ENCODE results near the gene NSFL1C.
"Not testable (repeated sequence)": the region's sequence is repeated elsewhere in the genome, so short reads cannot be mapped to it uniquely, and the experiment has no call there.

Gene NSFL1C

DNA sequence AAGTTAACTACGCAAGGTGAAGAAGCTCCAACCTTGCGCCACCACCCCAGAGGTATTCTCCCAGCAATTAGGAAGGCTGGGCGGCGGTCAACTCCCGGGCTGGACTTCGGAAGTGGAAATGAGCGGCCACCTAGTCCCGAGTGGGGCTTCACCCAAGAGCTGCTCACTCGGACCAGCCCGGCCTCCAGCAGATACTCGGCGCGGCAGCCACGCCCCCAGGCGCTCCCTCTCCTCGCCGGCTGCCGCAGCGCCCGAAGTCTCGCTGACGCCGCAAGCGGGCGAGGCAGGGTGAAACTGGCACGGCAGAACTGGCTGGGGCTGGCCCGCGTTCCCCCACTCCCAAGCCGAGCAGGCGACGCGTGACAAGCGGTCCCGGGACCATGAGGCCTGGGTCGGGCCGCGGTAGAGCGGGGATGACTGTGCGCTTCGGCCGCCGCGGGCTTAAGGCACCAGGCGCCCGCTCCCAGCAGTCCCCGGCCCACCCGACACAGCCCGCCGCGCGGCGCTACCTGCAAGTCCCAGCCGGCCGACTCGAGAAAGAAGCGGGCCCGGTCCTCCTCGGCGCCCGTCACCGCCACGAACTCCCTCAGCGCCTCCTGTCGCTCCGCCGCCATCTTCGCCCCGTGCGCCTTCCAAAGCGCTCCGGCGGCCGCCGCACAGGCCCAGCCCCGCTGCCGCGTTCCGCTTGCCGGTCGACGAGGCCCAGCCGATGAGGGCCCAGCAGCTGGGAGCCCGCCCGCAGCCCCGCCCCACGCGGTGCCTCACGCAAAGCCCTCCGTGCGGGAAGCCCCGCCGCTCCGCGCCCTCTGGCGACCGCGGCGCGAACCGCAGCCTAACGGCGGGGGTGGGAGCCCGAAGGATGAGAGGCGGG is at the start of gene NSFL1C:
NSFL1C (minus strand) TSS at position 639 of the 871 bp plus-strand sequence; CDS start at position 614, 25 bp downstream.
- peak; percentile 93 to 99 for DNase-seq (ENCODE audit: low read depth in 2 of 2)

- DNase-seq (ENCODE audit: low read depth in 2 of 2): no peak
Measured at GRCh38 chr20:1513801-1514200, 47.2 kb upstream of the NSFL1C start.

GRCh38 chr20:1509237-1509636 is 42.6 kb upstream of the NSFL1C start:
- DNase-seq (ENCODE audit: low read depth in 2 of 2): no peak

DNA sequence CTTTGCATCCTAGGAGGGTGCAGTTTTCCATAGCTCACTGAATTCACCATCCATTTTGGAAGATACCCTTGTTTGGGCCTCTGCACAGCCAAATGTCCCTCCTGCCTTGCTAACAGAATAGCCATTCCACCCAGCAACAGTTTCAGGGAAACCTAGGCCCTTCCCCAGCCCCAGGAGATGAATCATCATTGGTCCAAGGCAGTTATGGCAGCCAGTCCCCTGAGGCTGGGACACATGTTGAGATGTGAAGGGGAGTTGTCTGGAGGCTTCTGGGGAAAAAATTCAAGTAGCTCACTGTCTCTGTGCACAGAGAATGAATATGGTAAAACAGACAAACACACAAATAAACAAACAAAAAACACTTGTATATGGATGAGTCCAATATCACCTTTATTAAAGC is 41.9 kb upstream of the NSFL1C start:
- DNase-seq (ENCODE audit: low read depth in 2 of 2): no peak

DNA sequence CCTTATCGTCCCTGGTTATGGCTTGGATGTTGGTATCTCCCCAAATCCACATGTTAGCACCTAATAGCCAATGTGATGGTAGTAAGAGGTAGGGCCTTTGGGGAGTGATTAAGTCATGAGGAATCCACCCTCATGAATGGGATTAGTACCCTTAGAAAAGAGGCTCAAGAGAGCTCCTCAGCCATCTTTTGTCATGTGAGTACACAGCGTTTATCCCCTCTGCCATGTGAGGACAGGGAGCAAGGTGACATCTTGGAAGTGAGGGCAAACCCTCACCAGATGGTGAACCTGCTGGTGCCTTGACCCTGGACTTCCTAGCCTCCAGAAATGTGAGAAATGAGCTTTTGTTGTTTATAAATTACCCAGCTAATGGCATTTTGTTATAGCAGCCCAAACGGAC is 40.6 kb upstream of the NSFL1C start:
- no peak for DNase-seq (ENCODE audit: low read depth in 2 of 2)

- DNase-seq (ENCODE audit: low read depth in 2 of 2): no peak
Measured at GRCh38 chr20:1505871-1506270, 39.2 kb upstream of the NSFL1C start.

- no peak for DNase-seq (ENCODE audit: low read depth in 2 of 2)
Measured at GRCh38 chr20:1505361-1505760, 38.7 kb upstream of the NSFL1C start.

- peak; percentile 36 to 60 for DNase-seq (ENCODE audit: low read depth in 2 of 2)
Measured at GRCh38 chr20:1503564-1504227, 37.0 kb upstream of the NSFL1C start.

DNA sequence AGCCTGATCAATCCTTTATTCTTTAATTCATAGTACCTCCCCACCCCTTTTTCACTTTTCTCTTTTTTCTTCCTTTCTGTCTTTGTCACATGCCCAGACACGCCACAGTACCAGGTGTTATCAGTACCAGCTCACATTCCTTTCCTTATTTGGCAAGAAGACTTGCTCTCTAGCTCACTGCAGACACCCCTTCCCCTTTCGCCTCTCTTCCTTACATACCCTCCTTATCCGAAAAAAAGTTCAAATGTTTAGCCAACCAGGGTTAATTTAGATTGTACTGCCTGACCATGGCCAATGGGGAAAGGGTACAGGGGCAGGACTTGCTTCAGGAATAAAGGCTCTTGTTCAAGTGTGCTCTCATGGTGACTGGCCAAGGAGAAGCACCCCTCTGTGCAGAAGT is 33.8 kb upstream of the NSFL1C start:
- no peak for DNase-seq (ENCODE audit: low read depth in 2 of 2)

DNA sequence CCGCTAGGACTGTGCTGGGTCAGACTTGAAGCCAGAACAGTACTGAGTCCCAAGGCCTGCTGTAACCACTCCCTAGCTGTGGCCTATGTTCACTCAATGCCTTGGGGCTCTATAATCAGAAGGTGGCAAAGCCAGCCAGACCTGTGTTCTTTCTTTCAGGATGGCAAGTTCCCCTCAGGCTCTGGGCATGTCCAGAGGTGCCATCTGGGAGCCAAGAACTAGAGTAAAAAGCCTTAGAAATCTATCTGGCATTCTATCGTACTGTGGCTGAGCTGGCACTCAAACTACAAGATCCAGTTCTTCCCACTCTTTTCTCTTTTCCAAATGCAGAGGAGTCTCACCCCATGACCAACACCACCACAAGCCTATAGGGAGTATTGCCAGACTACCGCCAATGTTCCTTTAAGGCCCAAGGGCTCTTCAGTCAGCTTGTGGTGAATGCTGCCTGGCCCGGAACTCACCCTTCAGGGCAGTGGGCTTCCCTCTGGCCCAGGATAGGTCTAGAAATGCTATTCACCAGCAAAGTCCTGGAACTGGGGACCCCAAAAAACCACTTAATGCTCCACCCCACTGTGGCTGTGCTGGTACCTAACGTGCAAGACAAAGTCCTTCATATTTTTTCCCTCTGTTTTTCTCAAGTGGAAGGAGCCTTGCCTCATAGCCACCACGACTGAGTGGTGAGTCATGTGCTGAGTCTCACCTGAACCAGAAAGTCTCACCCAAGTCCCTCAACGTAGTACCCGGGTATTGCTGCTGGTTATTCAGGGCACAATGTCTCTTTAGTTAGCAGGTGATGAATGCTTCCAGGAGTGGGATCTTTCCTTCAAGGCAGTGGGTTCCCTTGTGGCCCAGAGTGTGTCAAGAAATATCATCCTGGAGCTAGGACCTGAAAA is 33.1 kb upstream of the NSFL1C start:
- no peak for DNase-seq (ENCODE audit: low read depth in 2 of 2)

DNA sequence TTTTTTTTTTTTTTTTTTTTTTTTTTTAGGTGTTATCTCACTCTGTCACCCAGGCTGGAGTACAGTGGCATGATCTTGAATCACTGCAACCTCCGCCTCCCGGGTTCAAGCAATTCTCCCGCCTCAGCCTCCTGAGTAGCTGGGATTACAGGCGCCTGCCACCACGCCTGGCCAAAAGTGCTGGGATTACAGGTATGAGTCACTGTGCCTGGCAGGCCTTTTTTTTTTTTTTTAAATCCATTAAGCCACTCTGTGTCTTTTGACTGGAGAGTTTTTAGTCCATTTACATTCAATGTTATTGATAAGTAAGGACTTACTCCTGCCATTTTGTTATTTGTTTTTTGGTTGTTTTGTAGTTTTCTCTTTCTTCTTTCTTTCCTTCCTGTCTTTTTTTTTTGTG is 30.7 kb upstream of the NSFL1C start:
- not testable (repeated sequence) for DNase-seq (ENCODE audit: low read depth in 2 of 2)

GRCh38 chr20:1496930-1497329 is 30.3 kb upstream of the NSFL1C start:
- no peak for DNase-seq (ENCODE audit: low read depth in 2 of 2)

DNA sequence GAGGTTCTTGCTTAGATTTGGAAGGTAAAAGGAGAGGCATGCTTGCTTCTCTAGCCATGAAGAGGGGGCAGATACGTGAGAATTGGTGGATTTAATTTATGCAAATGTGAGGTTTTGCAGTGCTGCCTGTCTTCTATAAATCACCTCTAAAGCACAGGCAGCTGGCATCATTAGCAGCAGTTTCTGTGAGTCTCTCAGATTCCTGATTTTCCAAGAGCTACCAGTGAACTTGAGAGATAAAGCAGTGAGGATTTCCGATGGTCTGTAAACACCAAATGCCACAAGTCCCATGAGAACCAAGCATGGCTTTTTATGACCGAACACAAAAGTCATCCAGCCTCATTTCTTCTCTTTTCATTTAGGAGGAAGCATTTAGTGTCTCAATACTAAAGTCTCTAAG is 27.8 kb upstream of the NSFL1C start:
- no peak for DNase-seq (ENCODE audit: low read depth in 2 of 2)

- no peak for DNase-seq (ENCODE audit: low read depth in 2 of 2)
Measured at GRCh38 chr20:1493536-1493935, 26.9 kb upstream of the NSFL1C start.

DNA sequence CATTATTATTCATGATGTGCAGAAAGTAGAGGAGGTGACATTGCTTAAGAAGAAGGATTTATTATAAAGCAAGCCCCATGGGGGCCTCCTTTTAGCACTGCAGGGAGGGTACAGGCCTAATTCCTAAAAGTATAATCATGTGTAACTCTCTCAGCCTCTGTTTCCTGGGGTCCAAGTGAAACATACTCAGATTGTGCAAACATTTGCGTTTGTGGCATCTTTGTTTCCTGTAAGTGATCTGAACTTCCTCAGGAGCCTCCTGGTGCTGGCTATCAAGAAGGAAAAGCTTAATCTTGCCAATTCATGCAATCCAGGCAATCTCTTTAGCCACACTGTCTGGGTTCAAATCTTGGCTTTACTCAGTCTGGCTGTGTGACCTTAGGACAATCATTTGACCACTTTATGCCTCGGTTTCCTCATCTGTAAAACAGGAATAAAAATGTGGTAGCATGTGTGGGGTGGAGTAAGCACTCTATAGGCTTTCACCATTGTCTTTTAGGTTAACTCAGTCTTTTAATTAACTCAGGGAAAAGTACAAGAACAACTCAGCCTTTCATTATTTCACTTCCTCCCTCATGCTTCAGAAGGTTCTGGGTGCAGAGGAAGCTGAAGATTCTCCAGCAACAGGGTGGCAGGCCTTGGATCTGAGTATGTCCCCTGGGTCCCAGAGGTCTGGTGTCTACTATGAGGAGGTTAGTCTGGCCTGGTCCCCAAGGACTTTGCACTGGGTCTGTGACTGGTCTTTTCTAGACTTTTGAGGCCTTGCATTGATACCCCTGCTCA is 25.4 kb upstream of the NSFL1C start:
- DNase-seq (ENCODE audit: low read depth in 2 of 2): no peak

DNA sequence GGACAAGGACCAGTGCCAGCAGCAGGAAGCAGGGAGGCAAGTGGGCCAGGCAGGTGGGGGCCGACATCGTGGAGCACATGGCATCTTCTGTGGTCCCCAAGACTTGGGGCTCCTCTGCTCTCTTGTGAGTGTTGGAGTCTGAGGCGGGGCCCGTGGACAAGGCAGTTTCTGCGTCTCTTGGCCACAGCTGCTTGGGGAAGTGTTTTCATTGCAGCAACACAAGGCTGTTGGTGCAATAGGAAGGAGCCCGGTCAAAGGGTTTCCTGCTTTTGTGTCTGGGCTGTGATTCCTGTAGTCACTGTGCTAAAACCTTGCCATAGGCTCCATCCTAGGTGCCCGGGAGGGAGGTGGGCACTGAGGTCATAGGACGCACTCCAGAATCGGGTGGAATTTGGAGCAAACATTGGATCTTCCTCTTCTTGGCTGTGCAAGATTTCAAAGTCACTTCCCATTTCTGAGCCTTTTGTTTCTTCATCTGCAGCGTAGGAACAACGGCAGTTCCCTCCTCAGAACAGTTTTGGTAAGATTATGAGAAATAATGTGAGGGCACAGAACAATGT is 24.7 kb upstream of the NSFL1C start, which contains the start of gene SIRPB2:
SIRPB2 (minus strand) TSS at position 140 of the 560 bp plus-strand sequence; CDS start at position 79, 61 bp downstream.
- DNase-seq (ENCODE audit: low read depth in 2 of 2): no peak

- DNase-seq (ENCODE audit: low read depth in 2 of 2): no peak
Measured at GRCh38 chr20:1490643-1491195, 24.1 kb upstream of the NSFL1C start.

GRCh38 chr20:1489764-1490436 is 23.3 kb upstream of the NSFL1C start:
- DNase-seq (ENCODE audit: low read depth in 2 of 2): no peak

DNA sequence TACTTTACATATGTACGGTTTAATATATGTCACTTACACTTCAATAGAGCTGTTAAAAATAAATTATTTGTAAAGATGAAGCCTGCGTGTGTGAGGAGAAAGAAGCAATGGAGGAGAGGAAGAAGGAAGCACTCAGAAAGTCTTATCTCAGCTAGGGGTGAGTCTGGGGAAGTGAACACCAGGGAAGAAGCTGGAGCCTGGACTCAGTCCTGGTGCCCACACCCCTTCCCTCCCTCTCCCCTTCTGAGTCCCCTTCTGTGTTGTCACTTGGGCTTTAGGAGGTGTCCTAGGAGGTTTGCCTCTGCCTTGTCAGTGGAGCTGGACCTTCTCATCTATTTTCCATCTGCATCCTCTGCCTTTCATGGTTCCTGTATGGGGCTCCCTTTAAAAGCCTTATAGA is 22.7 kb upstream of the NSFL1C start:
- DNase-seq (ENCODE audit: low read depth in 2 of 2): no peak

- DNase-seq (ENCODE audit: low read depth in 2 of 2): no peak
Measured at GRCh38 chr20:1486566-1486965, 19.9 kb upstream of the NSFL1C start.

Measured in stimulated activated CD8-positive, alpha-beta memory T cell treated with anti-CD3 and anti-CD28 coated beads, Interleukin-2, amount 100 ng/mL, for 48 hours (primary cell).